IMR-90 (cell line): ENCODE results near the gene ENPP3.

Experiments
- CTCF ChIP-seq: conservative IDR thresholded peaks from 2 replicates; pipeline ENCODE4 v1.5.1; 2012; ENCODE audit warnings: mild to moderate bottlenecking, low read depth, low read length, improper control_type of control experiment
- POLR2A ChIP-seq: IDR thresholded peaks from 2 replicates; pipeline ENCODE4 v1.6.1; 2012; ENCODE audit warnings: mild to moderate bottlenecking, low read depth, low read length

GRCh38 chr6:131768964-131769363, 131.9 kb downstream of the ENPP3 start:
- no peak for TF ChIP-seq CTCF
- no peak for TF ChIP-seq POLR2A
